GM18861 (cell line): ENCODE data around the gene DMPK.

Experiments used
- ATAC-seq: cut with Tn5 transposase; IDR thresholded peaks from one replicate; pipeline ENCODE4 v1.9.1; 2021; ENCODE audit not compliant: unreplicated experiment

Gene DMPK, protein sequence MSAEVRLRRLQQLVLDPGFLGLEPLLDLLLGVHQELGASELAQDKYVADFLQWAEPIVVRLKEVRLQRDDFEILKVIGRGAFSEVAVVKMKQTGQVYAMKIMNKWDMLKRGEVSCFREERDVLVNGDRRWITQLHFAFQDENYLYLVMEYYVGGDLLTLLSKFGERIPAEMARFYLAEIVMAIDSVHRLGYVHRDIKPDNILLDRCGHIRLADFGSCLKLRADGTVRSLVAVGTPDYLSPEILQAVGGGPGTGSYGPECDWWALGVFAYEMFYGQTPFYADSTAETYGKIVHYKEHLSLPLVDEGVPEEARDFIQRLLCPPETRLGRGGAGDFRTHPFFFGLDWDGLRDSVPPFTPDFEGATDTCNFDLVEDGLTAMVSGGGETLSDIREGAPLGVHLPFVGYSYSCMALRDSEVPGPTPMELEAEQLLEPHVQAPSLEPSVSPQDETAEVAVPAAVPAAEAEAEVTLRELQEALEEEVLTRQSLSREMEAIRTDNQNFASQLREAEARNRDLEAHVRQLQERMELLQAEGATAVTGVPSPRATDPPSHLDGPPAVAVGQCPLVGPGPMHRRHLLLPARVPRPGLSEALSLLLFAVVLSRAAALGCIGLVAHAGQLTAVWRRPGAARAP

GRCh38 chr19:45782162-45782691, at the start of gene DMPK:
DMPK (minus strand) TSS chr19:45782490; CDS start chr19:45782352, 138 bp downstream.
- no peak for ATAC-seq

GRCh38 chr19:45828945-45829344, 46.7 kb upstream of the DMPK start:
- ATAC-seq: no peak

DNA sequence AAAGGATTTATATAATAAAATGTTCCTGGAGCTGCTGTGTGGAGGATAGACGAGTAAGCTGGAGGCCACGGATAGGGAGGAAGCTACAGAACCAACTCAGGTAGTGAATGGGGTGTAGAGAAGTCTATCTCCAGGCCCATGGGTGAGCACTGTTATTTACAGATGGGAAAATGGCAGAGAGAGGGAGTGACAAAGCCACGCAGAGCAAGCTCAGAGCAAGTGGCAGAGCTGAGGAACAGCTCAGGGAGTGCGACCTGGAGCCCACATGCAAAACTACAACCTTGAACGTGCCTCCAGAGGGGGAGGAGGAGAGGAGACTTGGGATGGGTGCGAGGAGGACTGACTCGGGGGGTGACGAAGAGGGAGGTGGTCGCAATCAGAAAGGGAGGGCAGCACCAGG, 46.2 kb upstream of the DMPK start:
- no peak for ATAC-seq

- no peak for ATAC-seq
Observed at GRCh38 chr19:45827459-45828093, 45.3 kb upstream of the DMPK start.

- no peak for ATAC-seq
Observed at GRCh38 chr19:45826934-45827333, 44.6 kb upstream of the DMPK start.

- no peak for ATAC-seq
Observed at GRCh38 chr19:45825917-45826893, 43.9 kb upstream of the DMPK start.

- no peak for ATAC-seq
Observed at GRCh38 chr19:45825263-45825605, 42.9 kb upstream of the DMPK start.

- no peak for ATAC-seq
Observed at GRCh38 chr19:45824531-45825262, 42.4 kb upstream of the DMPK start.

GRCh38 chr19:45824041-45824471, 41.8 kb upstream of the DMPK start:
- ATAC-seq: no peak

- no peak for ATAC-seq
Observed at GRCh38 chr19:45823182-45823581, 40.9 kb upstream of the DMPK start.

DNA sequence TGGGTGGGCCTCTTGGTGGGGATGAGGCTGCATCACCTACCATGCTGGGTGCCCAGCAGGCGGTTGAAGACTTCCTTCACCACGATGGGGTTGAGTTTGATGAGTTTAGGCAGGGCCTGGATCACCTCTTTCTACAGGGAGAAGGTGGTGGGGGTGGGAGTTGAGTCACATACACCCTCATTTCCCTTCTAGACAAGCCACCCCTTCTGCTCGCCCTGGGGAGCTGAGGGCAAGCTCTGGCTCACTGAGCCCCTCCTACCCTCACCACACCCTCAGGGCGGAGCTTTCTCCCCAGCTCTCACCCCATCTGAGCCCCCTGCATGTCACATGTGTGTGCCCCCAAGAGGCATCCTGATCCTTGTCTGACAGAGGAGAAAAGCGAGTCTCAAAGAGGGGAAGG, 40.4 kb upstream of the DMPK start:
- no peak for ATAC-seq

DNA sequence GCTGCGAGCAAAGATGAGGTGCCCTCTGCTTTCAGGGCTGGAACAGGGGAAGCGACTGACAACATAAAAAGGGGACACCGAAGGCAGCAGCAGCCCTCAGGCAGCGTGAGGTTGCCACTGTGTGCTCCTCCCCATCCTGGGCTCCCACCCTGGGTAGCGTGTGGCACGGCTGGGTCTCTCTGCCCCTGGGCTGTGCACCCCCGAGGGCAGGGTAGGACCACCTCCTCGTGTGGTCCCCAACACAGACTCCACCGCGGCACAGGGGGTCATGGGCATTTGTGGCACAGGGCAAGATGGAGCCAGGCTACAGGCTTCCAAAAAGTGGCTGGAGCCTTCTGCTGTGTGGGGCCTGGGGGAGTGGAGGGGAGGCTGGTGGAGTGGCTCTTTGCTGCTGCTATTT, 39.3 kb upstream of the DMPK start:
- ATAC-seq: no peak

GRCh38 chr19:45821103-45821521, 38.8 kb upstream of the DMPK start:
- ATAC-seq: no peak

DNA sequence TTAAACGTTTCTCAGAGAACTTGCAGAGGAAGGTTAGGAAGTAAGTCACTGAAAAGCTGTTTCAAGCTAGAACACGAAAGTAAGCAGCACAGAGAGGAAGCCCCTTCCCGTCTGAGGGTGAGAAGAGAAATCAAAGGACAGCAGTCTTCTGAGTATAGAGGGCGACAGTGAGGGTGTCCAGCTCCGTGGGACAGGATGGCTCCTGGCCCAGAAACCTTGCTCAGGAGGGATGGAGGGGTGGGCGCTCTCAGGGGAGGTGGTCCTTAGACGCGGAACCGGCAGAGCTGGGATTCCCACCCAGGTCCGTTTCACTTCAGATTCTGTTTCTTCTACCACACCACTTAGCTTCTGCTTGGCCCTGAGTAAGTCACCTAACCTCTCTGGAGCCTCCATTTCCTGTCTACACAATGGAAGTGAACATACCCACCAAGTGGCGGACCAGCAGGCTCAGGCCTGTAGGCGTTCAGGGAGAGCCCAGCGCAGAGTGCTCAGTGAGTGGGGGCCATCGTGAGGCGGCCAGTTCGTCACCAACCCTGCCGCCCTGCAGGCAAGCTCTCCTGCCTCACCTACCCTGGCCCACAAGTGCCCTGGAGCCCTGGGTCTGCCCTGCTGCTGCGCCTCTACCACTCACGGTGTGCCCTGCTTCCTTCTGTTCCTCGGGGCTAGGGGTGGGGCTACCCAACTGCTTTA, 38.3 kb upstream of the DMPK start:
- no peak for ATAC-seq

DNA sequence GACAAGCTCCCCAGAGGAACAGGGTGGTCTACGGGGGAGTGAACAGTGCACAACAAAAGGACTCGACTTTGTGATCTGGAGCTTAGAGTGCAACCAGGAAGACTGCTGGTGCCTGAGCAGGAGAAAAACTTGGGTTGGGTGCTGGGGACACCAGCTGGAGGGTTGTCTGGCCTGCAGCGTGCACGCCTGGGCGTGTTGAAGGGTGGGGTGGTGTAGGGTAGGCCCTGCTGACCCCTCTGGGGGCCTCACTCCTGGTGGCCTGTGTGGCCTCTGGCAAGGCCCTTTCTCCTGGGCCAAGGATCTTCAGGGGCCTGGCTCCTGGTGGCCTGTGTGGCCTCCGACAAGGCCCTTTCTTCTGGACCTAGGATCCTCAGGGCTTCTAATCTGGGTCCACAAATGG, 37.5 kb upstream of the DMPK start:
- ATAC-seq: no peak

DNA sequence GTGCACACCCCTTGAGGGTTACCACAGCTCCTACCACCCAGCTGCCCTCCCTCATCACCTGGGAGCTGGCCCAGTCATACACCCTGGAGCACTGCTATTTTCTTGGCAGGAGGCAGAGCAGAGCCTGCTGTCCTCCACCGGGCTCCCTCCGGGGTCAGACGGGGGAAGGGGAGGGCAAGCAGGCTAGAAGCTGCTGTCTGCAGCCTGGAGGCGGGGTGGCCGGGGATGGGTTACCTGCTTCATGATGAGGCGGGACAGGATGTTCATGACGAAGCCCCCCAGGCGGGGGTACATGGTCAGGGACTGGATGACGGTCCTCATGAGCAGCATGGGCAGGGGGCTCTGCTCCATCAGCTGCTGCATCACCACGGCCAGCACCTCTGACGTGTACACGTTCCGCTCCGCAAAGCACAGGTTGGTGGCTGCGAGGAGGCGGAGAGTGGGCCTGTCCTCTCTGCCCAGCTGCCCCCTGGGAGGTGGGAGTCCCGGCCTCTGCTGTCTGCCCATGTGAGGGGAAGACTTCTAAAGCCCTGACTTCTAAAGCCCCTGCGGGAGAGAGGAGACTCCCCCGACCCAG, 35.5 kb upstream of the DMPK start:
- ATAC-seq: no peak

DNA sequence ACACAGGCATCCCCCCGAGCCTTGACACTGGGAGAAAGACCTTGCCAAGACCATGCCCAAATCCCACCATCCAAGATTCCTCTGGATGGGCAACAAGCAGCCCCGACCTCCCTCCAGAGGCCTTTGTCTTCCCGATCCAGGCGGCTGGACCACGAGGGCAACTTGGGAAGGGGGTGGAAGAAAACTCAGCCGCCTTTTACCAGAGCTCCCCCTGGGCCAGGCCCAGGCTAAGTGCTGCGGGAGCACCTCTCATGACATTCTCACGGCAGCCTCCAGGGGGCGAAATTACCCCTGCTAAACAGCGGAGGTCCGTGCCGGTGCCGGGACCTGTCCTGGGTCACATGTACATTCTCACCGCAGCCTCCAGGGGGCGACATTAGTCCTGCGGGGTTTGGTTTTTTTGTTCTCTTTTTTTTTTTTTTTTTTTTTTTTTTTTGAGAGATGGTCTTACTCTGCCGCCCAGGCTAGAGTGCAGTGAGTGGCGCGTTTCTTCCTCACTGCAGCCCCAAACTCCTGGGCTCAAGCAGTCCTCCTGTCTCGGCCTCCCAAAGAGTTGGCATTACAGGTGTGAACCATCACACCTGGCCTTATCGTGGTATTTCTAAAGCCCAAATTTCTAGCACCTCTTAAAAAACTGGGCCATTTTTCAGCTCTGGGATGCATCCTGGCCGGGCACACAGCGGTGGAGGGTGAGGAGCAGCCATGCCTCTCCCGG, 34.9 kb upstream of the DMPK start:
- ATAC-seq: peak; percentile 76

DNA sequence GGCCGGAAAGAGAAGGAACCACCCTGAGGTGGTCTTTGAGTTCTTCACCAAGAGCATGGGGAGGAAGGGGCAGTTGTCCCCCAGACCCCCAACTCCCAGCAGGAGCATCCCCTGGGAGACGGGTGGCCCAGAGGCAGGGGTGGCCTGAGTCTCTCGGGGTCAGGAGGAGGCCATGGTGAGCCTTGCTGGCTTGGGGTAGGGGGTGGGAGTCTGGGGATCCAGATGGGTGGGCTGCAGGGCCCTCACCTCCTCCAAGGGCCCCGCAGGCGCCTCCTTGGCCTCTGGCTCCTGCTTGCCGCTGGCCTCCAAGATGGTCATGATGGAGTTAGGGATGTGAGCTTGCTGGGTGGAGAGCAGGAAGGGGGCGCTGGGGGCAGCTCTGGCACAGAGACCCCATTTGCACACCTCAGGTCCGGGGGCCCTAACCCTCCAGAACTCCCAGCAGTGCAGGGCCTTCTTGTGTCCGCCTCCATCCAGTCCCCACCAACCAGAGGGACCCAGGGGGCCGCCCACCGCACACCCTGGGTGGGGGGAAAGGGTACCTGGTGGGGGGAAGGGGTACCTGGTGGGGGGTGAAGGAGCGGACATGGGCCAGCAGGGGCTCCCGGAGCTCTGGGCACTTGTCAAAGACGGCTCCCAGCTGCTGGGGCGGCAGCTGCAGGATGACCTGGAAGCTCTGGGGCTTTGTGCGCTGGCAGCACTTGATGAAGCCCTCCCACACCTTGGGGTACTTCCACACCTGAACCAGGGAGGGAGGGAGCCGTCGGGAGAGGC, 34.1 kb upstream of the DMPK start:
- no peak for ATAC-seq
